HUDEP-2 (cell line): ENCODE data around the gene ARL9.
A peak's percentile ranks its signal among the peaks of the same experiment; 100 is the strongest.

Source experiments
- DNase-seq, 76 experiments: peaks; one replicate each; lab custom pipeline; 2025; ENCODE audit not compliant: unreplicated experiment in 76 of 76; lab: John Stamatoyannopoulos, UW

Gene ARL9, protein sequence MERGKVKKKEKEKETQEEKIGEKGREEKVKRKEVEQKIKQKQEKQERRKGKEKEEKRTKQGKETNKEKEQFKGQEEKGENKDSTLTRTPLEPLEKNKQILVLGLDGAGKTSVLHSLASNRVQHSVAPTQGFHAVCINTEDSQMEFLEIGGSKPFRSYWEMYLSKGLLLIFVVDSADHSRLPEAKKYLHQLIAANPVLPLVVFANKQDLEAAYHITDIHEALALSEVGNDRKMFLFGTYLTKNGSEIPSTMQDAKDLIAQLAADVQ

DNA sequence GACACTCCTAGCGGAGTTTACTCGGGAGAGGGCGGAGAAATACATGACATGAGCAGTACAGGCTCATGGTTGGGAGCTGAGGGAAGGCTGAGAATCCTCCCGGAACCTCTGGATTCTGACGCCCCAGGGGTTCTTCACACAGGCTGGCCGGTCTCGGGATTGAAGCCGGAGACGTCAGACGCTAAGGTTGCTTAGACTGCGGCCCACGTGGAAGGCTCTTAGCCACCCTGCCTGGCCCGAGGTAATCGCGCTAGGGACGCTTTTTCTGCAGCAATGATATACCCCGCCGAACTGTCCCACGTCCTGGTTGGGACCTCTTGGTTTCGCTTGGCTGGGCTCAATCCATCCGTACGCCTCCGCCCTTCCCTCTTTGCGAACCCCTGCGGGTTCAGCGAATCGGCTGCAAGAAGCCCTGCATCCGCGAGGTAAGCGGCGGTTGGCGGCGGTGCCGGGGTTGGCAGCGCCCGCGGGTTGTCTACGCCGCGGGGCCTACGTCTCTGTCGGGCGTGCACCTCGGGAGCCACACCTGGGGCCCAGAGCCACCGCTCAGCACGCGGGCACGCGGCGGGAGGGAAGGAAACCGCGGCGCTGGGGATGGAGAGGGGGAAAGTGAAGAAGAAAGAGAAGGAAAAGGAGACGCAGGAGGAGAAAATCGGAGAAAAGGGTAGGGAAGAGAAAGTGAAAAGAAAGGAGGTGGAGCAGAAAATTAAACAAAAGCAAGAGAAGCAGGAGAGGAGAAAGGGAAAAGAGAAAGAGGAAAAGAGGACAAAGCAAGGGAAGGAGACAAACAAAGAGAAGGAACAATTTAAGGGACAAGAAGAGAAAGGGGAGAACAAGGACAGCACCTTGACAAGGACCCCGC is at the start of gene ARL9:
ARL9 (plus strand) TSS at position 523 of the 862 bp plus-strand sequence; CDS start at position 595, 72 bp downstream.
- DNase-seq, result no peak

DNA sequence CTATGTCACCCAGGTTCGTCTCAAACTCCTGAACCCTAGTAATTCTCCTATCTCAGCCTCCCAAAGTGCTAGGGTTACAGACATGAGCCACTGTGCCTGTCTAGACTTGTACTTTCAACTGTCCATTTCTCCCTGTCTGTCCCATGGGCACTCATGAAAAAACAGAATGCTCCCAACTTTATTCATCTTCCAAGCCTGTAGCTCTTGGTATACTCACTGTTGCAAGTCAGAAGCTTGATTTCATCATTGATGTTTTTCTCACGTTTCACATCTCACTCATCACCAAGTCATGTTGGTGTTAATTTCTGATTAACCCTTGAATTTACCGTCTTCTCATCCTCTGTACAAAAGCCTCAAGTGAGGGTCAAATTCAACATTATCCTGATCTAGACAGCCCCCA is 45.5 kb upstream of the ARL9 start:
- DNase-seq, result no peak

DNA sequence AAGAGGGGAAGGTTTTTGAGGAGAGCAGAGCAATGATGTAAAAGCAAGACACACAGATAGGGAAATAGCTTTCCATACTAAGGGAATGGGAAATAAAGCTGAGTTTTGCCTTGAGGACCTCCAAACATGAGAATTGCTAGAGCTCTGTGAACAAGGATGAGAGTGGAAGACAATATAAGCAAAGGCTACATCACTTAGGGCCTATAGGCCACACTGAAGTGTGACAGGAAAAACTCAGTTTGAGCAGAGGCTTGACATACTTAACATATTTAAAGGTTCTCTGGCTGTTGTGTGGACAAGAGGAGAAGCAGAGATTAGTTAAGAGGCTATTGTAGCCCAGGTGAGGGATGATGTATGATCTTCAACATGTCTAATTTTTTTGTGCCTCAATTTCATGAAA is 43.4 kb upstream of the ARL9 start:
- DNase-seq, result no peak

DNA sequence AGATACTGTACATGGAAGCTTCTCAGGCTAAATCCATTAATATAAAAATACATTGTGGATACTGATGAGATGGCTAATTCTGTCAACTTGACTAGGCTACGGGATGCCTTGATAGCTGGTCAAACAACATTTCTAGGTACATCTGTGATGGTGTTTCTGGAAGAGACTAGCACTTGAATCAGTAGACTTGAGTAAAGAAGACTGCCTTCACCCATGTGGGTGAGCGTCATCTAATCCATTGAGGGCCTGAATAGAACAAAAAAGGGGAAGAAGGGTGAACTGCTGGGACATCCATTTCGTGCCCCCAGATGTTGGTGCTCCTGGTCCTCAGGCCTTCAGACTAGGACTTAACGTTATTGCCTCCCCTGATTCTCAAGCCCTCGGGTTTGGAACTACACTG is 41.9 kb upstream of the ARL9 start:
- no peak for DNase-seq

DNA sequence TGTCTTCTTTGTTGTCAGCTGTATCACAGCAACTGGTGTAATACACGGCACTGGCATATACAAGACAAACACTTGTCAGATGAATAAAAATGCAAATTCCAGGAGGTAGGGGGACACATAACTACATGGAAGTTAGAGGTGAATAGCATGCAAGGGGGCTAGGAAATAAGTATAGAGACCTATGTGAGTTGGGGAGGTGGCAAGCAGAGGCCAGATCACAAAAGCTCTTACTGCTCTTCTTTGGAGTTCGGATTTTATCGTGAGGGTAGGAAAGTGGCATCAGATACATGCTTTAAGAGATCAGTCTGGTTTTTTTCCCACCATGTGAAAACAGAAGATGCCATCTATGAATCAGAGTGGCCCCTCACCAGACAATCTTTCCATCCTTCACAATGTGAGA is 41.0 kb upstream of the ARL9 start:
- no peak for DNase-seq

DNA sequence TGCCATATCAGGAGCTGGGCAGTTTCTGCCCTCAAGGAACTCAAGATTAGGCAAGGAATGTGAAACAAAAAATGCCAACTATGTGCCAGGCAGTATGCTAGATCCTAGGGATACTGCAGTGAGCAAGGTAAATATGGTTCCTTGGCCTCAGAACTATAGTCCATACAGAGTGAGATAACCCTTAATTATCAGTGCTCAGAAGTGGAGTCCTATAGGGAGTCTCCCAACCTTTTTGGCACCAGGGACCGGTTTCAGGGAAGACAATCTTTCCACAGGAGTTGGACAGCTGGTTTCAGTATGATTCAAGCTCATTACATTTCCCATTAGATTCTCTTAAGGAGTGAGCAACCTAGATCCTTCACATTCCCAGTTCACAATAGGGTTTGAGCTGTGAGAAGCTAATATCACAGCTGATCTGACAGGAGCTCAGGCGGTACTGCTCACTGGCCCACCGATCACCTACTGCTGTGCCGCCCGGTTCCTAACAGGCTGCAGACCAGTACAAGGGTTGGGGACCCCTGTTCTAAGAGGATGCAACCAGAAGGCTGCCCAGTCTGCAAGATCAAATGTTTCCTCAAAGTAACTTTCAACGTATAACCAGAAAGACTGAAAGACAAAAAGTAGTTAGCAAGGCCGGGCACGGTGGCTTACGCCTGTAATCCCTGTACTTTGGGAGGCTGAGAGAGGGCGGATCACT is 39.8 kb upstream of the ARL9 start:
- peak in 2 of 76 experiments; percentile 9 to 28 for DNase-seq

DNA sequence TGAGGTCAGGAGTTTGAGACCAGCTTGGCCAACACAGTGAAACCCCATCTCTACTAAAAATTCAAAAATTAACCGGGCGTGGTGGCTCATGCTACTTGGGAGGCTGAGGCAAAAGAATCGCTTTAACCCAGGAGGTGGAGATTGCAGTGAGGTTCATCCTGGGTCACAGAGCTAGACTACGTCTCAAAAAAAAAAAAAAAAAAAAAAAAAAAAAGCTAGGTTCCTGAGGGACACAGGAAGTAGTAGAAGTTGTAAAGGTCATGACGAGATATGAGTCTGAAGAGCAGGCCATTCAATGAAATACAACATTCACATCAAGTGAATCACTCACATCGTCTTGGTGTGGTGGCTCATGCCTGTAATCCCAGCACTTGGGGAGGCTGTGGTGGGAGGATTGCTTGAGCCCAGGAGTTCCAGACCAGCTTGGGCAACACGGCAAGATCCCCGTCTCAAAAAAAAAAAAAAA is 39.3 kb upstream of the ARL9 start:
- DNase-seq, result peak in 27 of 76 experiments; percentile 3 to 46 (median 15)

DNA sequence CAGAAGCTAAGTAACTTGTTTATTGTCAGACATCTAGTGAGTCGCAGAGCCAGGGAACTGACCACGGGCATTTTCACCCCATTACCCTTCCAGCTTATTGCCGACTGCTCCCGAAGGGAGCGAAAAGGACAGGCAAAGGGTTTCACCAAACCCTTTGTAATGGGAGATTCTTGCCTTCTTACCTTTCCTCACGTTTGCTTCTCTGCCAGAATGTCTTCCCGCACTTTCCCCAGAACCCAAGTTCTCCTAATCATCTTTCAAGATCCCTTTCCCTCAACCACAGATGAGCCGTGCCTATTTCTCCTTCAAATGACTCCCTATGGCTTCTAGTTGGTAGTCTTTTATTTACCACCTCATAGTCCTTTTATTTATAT is 38.7 kb upstream of the ARL9 start:
- DNase-seq, result peak in 1 of 76 experiments; percentile 33

DNA sequence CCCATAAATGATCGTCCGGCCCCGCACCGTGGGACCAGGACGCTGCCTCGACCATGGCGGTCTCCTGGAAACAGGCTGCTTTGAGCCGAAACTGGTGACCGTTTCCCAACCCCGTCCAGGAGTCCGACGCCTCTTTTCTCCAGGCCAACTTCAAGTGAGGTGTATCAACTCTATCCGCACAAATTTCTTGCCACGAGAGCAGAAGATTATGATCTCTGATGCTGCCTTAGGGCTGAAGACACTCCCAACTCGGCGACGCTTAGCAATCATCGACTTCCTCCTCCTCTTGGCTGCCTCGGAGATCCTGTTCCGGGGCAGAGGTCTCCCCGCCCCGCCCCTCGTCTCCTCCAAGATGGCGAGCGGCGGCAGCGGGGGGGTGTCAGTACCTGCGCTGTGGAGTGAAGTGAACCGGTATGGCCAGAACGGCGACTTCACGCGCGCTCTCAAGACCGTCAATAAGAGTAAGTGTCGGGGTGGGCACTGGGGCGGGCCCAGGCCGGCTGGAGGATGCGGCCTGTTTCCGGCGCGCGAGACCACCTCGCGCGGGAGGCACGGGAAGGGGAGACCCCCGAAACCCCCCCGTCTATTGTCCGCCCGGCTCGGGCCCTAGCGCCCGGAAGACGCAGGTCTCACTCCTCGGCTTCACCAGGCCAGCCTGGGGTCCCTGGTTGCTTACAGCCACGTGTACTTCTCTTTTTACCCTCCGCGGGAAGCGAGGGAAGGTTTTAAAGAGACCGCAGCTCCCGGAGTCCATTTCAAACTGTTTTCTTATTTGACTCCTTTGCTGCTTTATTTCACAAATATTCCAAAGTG is 38.1 kb upstream of the ARL9 start, which contains the start of gene SRP72:
SRP72 (plus strand) TSS at position 334 of the 813 bp plus-strand sequence; CDS start at position 353, 19 bp downstream.
- peak in 75 of 76 experiments; percentile 5 to 95 (median 85) for DNase-seq

DNA sequence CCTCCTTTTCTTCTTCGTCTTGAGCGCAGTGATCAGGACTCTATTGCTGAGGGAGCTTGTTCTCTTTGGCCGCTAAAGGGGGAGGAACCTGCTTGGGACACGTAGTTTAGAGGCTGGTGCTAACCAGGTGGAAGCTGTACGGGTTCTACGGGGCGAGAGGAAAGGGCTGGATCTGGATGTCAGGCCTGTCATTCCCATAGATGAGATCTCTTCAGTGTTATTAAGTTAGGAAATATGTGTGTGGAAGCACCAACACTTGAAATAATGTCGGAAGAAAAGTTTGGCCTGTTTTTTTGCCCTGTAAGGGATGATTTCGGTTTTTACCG is 37.5 kb upstream of the ARL9 start:
- peak in 22 of 76 experiments; percentile 0 to 47 (median 20) for DNase-seq

DNA sequence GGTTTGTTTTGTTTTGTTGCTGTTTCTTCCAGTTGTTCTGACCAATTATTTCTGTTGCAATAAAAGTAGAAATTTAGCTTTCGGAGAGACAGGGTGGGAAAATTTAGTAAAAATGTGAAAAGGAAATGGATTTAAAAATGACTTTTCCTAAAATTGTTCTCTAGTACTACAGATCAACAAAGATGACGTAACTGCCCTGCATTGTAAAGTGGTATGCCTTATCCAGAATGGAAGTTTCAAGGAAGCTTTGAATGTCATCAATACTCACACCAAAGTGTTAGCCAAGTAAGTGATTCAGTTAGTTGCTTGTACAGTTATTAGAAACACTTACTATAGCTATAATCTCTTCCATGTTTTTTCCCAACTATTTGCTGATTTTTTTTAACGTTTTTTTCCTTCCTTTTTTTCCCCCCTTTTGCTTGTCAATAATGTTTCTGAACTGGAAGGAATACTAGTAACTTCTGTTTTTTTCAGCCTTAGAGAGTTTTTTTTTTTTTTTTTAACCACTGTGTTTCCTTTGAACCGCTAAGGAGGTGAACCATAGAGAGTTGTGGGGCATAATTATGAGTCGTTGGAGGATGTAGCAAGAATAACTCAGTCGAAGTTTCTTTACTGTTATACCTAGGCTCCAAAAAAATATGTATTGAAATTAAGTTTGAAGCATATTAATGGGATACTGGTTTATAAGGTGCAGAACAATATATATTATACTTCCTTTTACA is 35.9 kb upstream of the ARL9 start:
- DNase-seq, result no peak

DNA sequence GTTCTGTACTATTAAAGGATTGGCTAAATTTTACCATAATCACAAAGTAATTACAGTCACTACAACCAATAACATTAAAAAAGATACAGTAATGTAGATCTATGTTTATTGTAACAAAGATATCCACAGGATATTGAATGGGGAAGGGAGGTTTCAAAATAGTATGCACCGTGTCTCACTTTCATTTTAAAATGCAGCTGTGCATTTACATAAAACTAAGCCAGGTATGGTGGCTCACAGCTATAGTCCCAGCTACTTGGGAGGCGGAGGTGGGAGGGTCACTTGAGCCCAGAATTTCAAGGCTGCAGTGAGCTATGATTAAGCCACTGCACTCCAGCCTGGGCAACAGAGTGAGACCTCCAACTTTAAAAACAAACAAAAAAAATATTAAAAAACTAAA is 29.7 kb upstream of the ARL9 start:
- DNase-seq, result no peak

DNA sequence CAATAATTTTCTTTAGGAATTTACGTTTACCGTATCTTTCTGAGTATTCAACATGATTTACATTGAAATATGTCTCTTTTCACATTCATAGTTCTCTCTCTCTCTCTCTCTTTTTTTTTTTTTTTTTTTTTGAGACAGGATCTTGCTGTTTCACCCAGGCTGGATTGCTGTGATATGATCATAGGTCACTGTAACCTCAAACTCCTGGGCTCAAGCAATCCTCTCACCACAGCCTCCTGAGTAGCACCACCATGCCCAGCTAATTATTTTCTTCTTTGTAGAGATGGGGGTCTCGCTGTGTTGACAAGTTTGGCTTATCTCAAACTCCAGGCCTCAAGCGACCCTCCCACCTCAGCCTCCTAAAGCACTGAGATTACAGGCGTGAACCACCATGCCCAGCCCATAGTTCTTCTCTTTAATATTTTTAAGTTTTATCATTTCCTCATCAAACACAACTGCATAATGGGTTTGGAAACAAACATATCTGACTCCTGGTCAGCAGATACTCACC is 28.3 kb upstream of the ARL9 start:
- peak in 10 of 76 experiments; percentile 0 to 21 (median 12) for DNase-seq

DNA sequence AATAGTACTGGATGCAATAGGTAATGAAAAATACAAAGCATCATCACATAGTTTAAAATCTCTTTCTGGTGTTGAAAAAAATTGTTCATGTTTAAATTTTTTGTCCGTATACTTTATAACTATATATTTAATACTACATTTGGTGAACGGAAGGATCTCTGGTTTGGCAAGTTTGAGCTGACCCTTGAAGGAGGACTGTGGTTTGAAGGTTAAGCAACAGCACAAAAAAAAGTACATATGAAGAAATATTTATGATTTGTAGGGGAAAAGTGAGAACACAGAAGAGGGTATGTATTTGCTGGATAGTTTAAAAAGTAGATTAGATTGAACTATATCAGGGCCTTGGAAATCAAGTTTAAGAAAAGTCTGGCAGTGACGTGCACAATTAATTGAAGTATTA is 24.9 kb upstream of the ARL9 start:
- DNase-seq, result no peak

DNA sequence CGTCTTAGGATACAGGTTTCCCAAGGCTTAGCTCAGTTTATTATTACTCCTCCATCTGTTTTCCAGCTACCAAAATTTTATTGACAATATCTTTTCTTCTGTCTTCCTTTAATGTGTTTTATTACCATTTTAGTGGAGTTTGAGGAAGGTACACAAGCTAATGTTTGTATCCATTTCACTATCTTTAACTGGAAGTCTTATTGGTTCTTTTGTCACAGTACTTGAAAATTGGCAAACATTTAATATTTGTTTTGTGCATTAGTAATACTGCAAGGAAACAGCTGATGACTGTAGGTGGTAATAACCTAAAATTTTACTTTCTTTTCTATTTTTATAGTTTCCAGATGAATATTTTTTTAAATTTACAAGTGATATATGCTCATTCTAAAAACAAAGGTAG is 9.3 kb upstream of the ARL9 start:
- no peak for DNase-seq

DNA sequence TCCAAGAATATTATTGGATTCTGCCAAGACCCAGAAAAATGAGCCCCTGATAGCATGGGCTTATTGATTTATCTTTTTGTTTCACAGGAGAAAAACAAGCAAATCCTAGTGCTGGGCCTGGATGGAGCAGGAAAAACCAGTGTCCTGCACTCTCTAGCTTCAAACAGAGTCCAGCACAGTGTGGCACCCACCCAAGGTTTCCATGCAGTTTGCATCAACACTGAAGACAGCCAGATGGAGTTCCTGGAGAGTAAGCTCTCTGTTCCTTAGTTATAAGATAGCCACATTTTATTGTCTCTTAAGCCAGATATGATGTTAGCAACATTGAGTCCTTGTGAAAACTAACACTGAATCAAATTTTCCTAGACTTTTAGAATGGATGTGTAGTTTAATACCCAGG is 5.5 kb downstream of the ARL9 start:
- no peak for DNase-seq

DNA sequence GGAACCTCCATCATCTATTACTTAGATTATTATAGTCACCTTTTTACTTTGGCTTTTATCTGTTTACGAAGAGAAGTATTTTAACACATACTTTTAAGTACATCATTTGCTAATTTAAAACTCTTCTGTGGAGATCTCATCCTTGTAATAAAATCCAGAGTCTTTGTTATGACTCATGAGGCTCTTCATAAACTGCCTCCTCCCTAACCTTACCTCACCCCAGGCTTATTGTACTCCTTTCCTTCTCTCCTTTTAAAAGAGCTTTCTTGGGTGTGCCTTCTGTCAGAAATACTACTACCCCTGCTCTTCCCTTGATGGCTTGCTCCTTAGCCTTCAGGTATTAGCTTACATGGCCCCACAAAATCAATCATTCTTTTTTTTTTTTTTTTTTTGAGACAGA is 6.6 kb downstream of the ARL9 start:
- DNase-seq, result peak in 3 of 76 experiments; percentile 11 to 23 (median 13)

DNA sequence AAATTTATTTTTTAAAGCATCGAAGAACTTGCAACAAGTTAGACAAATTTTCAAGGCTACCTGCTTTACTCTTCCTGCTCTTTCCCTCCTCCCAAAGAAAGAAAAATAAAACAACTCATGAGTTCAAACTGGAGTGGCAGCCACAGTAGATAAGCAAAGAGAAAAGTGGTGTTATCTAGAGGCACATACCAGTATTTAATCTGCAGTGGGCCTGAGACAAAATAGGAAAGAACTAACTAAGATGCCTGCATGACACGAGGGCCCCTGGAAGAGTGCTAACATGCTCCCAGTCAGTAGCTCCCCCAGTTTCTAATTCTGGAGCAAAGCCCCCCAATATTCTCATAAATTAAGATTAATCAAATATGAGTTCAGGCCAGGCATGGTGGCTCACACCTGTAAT is 7.9 kb downstream of the ARL9 start:
- DNase-seq, result peak in 42 of 76 experiments; percentile 2 to 71 (median 28)
